ENCODE measurements around the gene CEND1. TPM values are rescaled to one million over a fixed set of nuclear protein-coding genes. Genes with fewer than 3 reads are reported as not detected.

The CEND1 gene
- total and polyA plus RNA-seq, 2 of the 13 experiments (the other 11 are each of a cell fraction or from before 2014, with no cell fraction given): not detected

GRCh38 chr11:777288-778255 is 12.3 kb downstream of the CEND1 start, which contains the start of gene GATD1 (continued):
- TF ChIP-seq PITX1 (CRISPR knock-in tag; IDR thresholded peaks at IDR 0.05) (no peak), RARG (CRISPR knock-in tag; IDR thresholded peaks at IDR 0.05; ENCODE audit: low read depth) (0 out of 2 replicates have a peak, but pooled peaks have one; percentile 64), THAP11 (CRISPR knock-in tag; IDR thresholded peaks at IDR 0.05) (no peak), ZNF382 (CRISPR knock-in tag; IDR thresholded peaks at IDR 0.05; ENCODE audit: borderline replicate concordance) (no peak), ZNF724P (CRISPR knock-in tag; IDR thresholded peaks at IDR 0.05; ENCODE audit: borderline replicate concordance) (peak; percentile 71; the same call in 1 of the 2 replicates), SP140L (CRISPR knock-in tag; IDR thresholded peaks at IDR 0.05; ENCODE audit: borderline replicate concordance) (no peak), WIZ (CRISPR knock-in tag; IDR thresholded peaks at IDR 0.05) (no peak), MLXIP (CRISPR knock-in tag; IDR thresholded peaks at IDR 0.05; ENCODE audit: borderline replicate concordance) (no peak), NR2C2 (CRISPR knock-in tag; IDR thresholded peaks at IDR 0.05; ENCODE audit: borderline replicate concordance) (peak; percentile 68), CEBPB (IDR thresholded peaks at IDR 0.05; ENCODE audit: borderline replicate concordance, low read depth, low read length) (peak; percentile 49; the same call in 1 of the 2 replicates), MXI1 (IDR thresholded peaks at IDR 0.05; ENCODE audit: borderline replicate concordance, low read depth, low read length) (peak; percentile 75; the same call in 1 of the 3 replicates), NCOA1 (CRISPR knock-in tag; IDR thresholded peaks at IDR 0.05) (no peak), ELF3 (CRISPR knock-in tag; IDR thresholded peaks at IDR 0.05) (no peak), STAT5B (CRISPR knock-in tag; IDR thresholded peaks at IDR 0.05) (no peak), ZBTB46 (CRISPR knock-in tag; IDR thresholded peaks at IDR 0.05; ENCODE audit: borderline replicate concordance) (no peak), ZNF205 (CRISPR knock-in tag; IDR thresholded peaks at IDR 0.05) (no peak), CCDC6 (CRISPR knock-in tag; IDR thresholded peaks at IDR 0.05) (no peak; the same call in 1 of the 2 replicates), TCF7 (IDR thresholded peaks at IDR 0.05; ENCODE audit: low read depth) (no peak), ZKSCAN1 (IDR thresholded peaks at IDR 0.05; ENCODE audit: low read length) (no peak), SNRNP70 (IDR thresholded peaks at IDR 0.05; ENCODE audit: low read depth, low read length) (no peak), ZNF883 (CRISPR knock-in tag; IDR thresholded peaks at IDR 0.05; ENCODE audit: not compliant biosample characterization) (no peak)
- TF ChIP-seq, protein P1, sequence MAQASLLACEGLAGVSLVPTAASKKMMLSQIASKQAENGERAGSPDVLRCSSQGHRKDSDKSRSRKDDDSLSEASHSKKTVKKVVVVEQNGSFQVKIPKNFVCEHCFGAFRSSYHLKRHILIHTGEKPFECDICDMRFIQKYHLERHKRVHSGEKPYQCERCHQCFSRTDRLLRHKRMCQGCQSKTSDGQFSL (CRISPR knock-in tag; IDR thresholded peaks at IDR 0.05): no peak
- TF ChIP-seq, protein P2, sequence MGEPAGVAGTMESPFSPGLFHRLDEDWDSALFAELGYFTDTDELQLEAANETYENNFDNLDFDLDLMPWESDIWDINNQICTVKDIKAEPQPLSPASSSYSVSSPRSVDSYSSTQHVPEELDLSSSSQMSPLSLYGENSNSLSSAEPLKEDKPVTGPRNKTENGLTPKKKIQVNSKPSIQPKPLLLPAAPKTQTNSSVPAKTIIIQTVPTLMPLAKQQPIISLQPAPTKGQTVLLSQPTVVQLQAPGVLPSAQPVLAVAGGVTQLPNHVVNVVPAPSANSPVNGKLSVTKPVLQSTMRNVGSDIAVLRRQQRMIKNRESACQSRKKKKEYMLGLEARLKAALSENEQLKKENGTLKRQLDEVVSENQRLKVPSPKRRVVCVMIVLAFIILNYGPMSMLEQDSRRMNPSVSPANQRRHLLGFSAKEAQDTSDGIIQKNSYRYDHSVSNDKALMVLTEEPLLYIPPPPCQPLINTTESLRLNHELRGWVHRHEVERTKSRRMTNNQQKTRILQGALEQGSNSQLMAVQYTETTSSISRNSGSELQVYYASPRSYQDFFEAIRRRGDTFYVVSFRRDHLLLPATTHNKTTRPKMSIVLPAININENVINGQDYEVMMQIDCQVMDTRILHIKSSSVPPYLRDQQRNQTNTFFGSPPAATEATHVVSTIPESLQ (CRISPR knock-in tag; conservative IDR thresholded peaks at IDR 0.05): no peak

Data from HepG2 (cell line).